ENCODE measurements around the gene NF2. TPM values are rescaled to one million over a fixed set of nuclear protein-coding genes. Genes with fewer than 3 reads are reported as not detected.

The NF2 gene
- total RNA-seq, 1 donor from 2014 or later: 37.3 TPM

- no peak overlapping the region for H3K27ac ChIP-seq
- no peaks in the 10 kb centered on the region for H3K9me3 ChIP-seq
- intact Hi-C loops (cut with DNase I): no loop called here
- H3K4me1 ChIP-seq: no peaks in the 10 kb centered on the region
- peaks cover 18 to 32% of the 10 kb centered on the region in 2 donors for H3K36me3 ChIP-seq
- H3K4me3 ChIP-seq: no peak overlapping the region
- TF ChIP-seq CTCF (IDR thresholded peaks at IDR 0.05): no peak
- DNase-seq (ENCODE audit: low spot score in 2 of 2): no peak
- no peaks in the 10 kb centered on the region for H3K27me3 ChIP-seq
Observed at GRCh38 chr22:29641042-29641699, 37.7 kb downstream of the NF2 start.

DNA sequence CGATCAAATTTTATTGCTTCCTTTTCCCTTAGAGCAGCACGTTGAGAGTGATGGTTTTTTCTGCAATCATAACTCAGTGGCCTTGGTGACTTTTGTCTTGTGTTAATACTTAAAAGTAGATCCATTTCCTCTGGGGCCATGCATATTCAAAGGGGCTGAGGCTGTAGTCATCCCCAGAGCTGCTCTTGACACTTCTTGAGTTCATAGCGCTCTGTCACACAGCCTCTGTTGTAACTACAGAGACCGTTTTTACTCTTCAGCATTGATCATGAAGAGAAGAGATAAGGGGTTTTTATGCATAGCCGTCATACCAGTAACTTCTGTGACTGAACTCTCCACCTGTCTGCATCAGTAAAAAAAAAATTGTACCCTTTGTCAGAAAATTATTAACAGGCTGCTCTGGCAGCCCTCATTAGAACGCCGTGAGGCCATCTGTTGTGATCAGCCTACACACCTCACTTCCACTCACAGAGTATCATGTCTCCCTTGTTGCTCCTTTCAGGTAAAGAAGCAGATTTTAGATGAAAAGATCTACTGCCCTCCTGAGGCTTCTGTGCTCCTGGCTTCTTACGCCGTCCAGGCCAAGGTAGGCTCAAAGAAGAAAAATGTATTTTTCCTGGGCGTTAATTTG, 38.4 kb downstream of the NF2 start:
- DNase-seq (ENCODE audit: low spot score in 2 of 2): no peak
- intact Hi-C loops (cut with DNase I): no loop called here
- H3K27ac ChIP-seq: no peak overlapping the region
- no peak overlapping the region for H3K4me3 ChIP-seq
- H3K4me1 ChIP-seq: no peaks in the 10 kb centered on the region
- no peak for TF ChIP-seq CTCF (IDR thresholded peaks at IDR 0.05)
- H3K36me3 ChIP-seq: peaks cover 18 to 32% of the 10 kb centered on the region in 2 donors
- no peaks in the 10 kb centered on the region for H3K9me3 ChIP-seq
- no peaks in the 10 kb centered on the region for H3K27me3 ChIP-seq

GRCh38 chr22:29642694-29643093, 39.3 kb downstream of the NF2 start:
- Histone ChIP-seq H3K4me1 (no peaks in the 10 kb centered on the region), H3K27ac (no peak overlapping the region), H3K27me3 (no peaks in the 10 kb centered on the region), H3K9me3 (no peaks in the 10 kb centered on the region), H3K4me3 (no peak overlapping the region), H3K36me3 (peaks cover 16 to 32% of the 10 kb centered on the region in 2 donors)
- DNase-seq (ENCODE audit: low spot score in 2 of 2): no peak
- no peak for TF ChIP-seq CTCF (IDR thresholded peaks at IDR 0.05)
- intact Hi-C loops (cut with DNase I): no loop called here

GRCh38 chr22:29647954-29648737, 44.7 kb downstream of the NF2 start:
- no peaks in the 10 kb centered on the region for H3K27me3 ChIP-seq
- no peaks in the 10 kb centered on the region for H3K9me3 ChIP-seq
- H3K27ac ChIP-seq: no peak overlapping the region
- no peak for TF ChIP-seq CTCF (IDR thresholded peaks at IDR 0.05)
- no peak for DNase-seq (ENCODE audit: low spot score in 2 of 2)
- no peaks in the 10 kb centered on the region for H3K4me1 ChIP-seq
- H3K36me3 ChIP-seq: peaks cover 0 to 14% of the 10 kb centered on the region in 2 donors
- intact Hi-C loops (cut with DNase I): no loop called here
- H3K4me3 ChIP-seq: no peak overlapping the region

- H3K27ac ChIP-seq: no peak overlapping the region
- intact Hi-C loops (cut with DNase I): no loop called here
- H3K4me1 ChIP-seq: no peaks in the 10 kb centered on the region
- H3K9me3 ChIP-seq: no peaks in the 10 kb centered on the region
- DNase-seq (ENCODE audit: low spot score in 2 of 2): no peak
- H3K27me3 ChIP-seq: no peaks in the 10 kb centered on the region
- TF ChIP-seq CTCF (IDR thresholded peaks at IDR 0.05): no peak
- peaks cover 6 to 20% of the 10 kb centered on the region in 2 donors for H3K36me3 ChIP-seq
- H3K4me3 ChIP-seq: no peak overlapping the region
Observed at GRCh38 chr22:29650370-29650769, 46.9 kb downstream of the NF2 start.

Measured in ascending aorta (tissue), 2 donors.